Body of pancreas (tissue), 4 donors: Measurements from ENCODE around the gene FKBP10.
"Not testable (repeated sequence)": the region's sequence is repeated elsewhere in the genome, so short reads cannot be mapped to it uniquely, and the experiment has no call there.

ENCODE experiments used
- CTCF ChIP-seq, 7 experiments: fragments of 450-650 bp in 4 of 7; fragments of 200-600 bp in 3 of 7; sonication (generic) in 3 of 7; IDR thresholded peaks; one replicate each; pipeline ENCODE4 v1.5.1; 2016 to 2019; ENCODE audit warnings: antibody characterized with exemption in 7 of 7
- POLR2A ChIP-seq, 3 donors: fragments of 450-650 bp; IDR thresholded peaks; one replicate each; pipeline ENCODE4 v1.6.1; 2016; ENCODE audit warnings: antibody characterized with exemption in 3 of 3, mild to moderate bottlenecking in 2 of 3

GRCh38 chr17:41829961-41830360, 17.2 kb downstream of the FKBP10 start:
- not testable (repeated sequence) for TF ChIP-seq CTCF, POLR2A (IDR thresholded peaks at IDR 0.05)
